ENCODE measurements around the gene GNB2.

Gene GNB2

GRCh38 chr7:100720671-100721504, 47.3 kb downstream of the GNB2 start:
- TF ChIP-seq, protein P1, sequence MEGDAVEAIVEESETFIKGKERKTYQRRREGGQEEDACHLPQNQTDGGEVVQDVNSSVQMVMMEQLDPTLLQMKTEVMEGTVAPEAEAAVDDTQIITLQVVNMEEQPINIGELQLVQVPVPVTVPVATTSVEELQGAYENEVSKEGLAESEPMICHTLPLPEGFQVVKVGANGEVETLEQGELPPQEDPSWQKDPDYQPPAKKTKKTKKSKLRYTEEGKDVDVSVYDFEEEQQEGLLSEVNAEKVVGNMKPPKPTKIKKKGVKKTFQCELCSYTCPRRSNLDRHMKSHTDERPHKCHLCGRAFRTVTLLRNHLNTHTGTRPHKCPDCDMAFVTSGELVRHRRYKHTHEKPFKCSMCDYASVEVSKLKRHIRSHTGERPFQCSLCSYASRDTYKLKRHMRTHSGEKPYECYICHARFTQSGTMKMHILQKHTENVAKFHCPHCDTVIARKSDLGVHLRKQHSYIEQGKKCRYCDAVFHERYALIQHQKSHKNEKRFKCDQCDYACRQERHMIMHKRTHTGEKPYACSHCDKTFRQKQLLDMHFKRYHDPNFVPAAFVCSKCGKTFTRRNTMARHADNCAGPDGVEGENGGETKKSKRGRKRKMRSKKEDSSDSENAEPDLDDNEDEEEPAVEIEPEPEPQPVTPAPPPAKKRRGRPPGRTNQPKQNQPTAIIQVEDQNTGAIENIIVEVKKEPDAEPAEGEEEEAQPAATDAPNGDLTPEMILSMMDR (IDR thresholded peaks at IDR 0.05; ENCODE audit: low read length), result no peak
- no peak for TF ChIP-seq EZH2 (IDR thresholded peaks at IDR 0.05; ENCODE audit: borderline replicate concordance, low read length)
- Histone ChIP-seq H3K36me3 (ENCODE audit: insufficient read depth, low read length) (no peaks in the 10 kb centered on the region), H3K4me1 (ENCODE audit: insufficient read depth, low read length, severe bottlenecking) (no peaks in the 10 kb centered on the region), H4K20me1 (ENCODE audit: insufficient read depth, low read length) (no peaks in the 10 kb centered on the region), H3K27ac (ENCODE audit: low read depth, low read length, poor library complexity, severe bottlenecking) (no peak overlapping the region), H3K79me2 (ENCODE audit: insufficient read depth, low read length) (no peaks in the 10 kb centered on the region), H3K27me3 (ENCODE audit: insufficient read depth, low read length) (peaks cover 19% of the 10 kb centered on the region), H3K9me2 (ENCODE audit: low read depth, low read length) (no peaks in the 10 kb centered on the region), H3K4me3 (ENCODE audit: low read depth, low read length, poor library complexity, severe bottlenecking) (no peak overlapping the region), H3F3A (ENCODE audit: insufficient read depth, low read length) (no peaks in the 10 kb centered on the region), H3K9ac (ENCODE audit: low read length) (no peak overlapping the region), H2AFZ (ENCODE audit: low read length) (no peak overlapping the region), H3K9me3 (ENCODE audit: low read length) (peaks cover 5% of the 10 kb centered on the region; the same call in 1 of the 2 replicates), H3K4me2 (ENCODE audit: low read length) (no peak overlapping the region)

DNA sequence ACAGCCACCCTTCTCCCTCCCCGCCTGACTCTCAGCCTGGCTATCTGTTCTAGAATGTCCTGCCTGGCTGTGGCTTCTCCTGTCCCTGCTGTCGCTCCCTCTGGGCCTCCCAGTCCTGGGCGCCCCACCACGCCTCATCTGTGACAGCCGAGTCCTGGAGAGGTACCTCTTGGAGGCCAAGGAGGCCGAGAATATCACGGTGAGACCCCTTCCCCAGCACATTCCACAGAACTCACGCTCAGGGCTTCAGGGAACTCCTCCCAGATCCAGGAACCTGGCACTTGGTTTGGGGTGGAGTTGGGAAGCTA, 47.9 kb downstream of the GNB2 start:
- Histone ChIP-seq H4K20me1 (ENCODE audit: insufficient read depth, low read length) (no peaks in the 10 kb centered on the region), H3K4me3 (ENCODE audit: low read depth, low read length, poor library complexity, severe bottlenecking) (no peak overlapping the region), H3K36me3 (ENCODE audit: insufficient read depth, low read length) (no peaks in the 10 kb centered on the region), H3F3A (ENCODE audit: insufficient read depth, low read length) (no peaks in the 10 kb centered on the region), H2AFZ (ENCODE audit: low read length) (no peak overlapping the region), H3K9ac (ENCODE audit: low read length) (no peak overlapping the region), H3K4me1 (ENCODE audit: insufficient read depth, low read length, severe bottlenecking) (no peaks in the 10 kb centered on the region), H3K27ac (ENCODE audit: low read depth, low read length, poor library complexity, severe bottlenecking) (no peak overlapping the region), H3K27me3 (ENCODE audit: insufficient read depth, low read length) (peaks cover 19% of the 10 kb centered on the region), H3K79me2 (ENCODE audit: insufficient read depth, low read length) (no peaks in the 10 kb centered on the region), H3K4me2 (ENCODE audit: low read length) (no peak overlapping the region), H3K9me2 (ENCODE audit: low read depth, low read length) (no peaks in the 10 kb centered on the region), H3K9me3 (ENCODE audit: low read length) (peaks cover 5% of the 10 kb centered on the region; the same call in 1 of the 2 replicates)
- TF ChIP-seq, protein P1 (IDR thresholded peaks at IDR 0.05; ENCODE audit: low read length), result no peak
- TF ChIP-seq EZH2 (IDR thresholded peaks at IDR 0.05; ENCODE audit: borderline replicate concordance, low read length), result no peak

DNA sequence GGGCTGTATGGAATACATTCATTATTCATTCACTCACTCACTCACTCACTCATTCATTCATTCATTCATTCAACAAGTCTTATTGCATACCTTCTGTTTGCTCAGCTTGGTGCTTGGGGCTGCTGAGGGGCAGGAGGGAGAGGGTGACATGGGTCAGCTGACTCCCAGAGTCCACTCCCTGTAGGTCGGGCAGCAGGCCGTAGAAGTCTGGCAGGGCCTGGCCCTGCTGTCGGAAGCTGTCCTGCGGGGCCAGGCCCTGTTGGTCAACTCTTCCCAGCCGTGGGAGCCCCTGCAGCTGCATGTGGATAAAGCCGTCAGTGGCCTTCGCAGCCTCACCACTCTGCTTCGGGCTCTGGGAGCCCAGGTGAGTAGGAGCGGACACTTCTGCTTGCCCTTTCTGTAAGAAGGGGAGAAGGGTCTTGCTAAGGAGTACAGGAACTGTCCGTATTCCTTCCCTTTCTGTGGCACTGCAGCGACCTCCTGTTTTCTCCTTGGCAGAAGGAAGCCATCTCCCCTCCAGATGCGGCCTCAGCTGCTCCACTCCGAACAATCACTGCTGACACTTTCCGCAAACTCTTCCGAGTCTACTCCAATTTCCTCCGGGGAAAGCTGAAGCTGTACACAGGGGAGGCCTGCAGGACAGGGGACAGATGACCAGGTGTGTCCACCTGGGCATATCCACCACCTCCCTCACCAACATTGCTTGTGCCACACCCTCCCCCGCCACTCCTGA, 49.1 kb downstream of the GNB2 start:
- no peak for TF ChIP-seq EZH2 (IDR thresholded peaks at IDR 0.05; ENCODE audit: borderline replicate concordance, low read length)
- TF ChIP-seq, protein P1 (IDR thresholded peaks at IDR 0.05; ENCODE audit: low read length), result no peak
- H3K4me2 ChIP-seq (ENCODE audit: low read length), result no peak overlapping the region
- no peaks in the 10 kb centered on the region for H4K20me1 ChIP-seq (ENCODE audit: insufficient read depth, low read length)
- H3K79me2 ChIP-seq (ENCODE audit: insufficient read depth, low read length), result no peaks in the 10 kb centered on the region
- no peak overlapping the region for H3K27ac ChIP-seq (ENCODE audit: low read depth, low read length, poor library complexity, severe bottlenecking)
- no peaks in the 10 kb centered on the region for H3F3A ChIP-seq (ENCODE audit: insufficient read depth, low read length)
- no peak overlapping the region for H3K9ac ChIP-seq (ENCODE audit: low read length)
- peaks cover 4% of the 10 kb centered on the region; the same call in 1 of the 2 replicates for H3K9me3 ChIP-seq (ENCODE audit: low read length)
- H3K4me1 ChIP-seq (ENCODE audit: insufficient read depth, low read length, severe bottlenecking), result no peaks in the 10 kb centered on the region
- peaks cover 22% of the 10 kb centered on the region for H3K27me3 ChIP-seq (ENCODE audit: insufficient read depth, low read length)
- H3K9me2 ChIP-seq (ENCODE audit: low read depth, low read length), result no peaks in the 10 kb centered on the region
- no peaks in the 10 kb centered on the region for H3K36me3 ChIP-seq (ENCODE audit: insufficient read depth, low read length)
- no peak overlapping the region for H2AFZ ChIP-seq (ENCODE audit: low read length)
- no peak overlapping the region for H3K4me3 ChIP-seq (ENCODE audit: low read depth, low read length, poor library complexity, severe bottlenecking)
